GM12872 (cell line): ENCODE results near the gene GNB1L.

Source experiments
- CTCF ChIP-seq: IDR thresholded peaks from 3 replicates; pipeline ENCODE4 v1.5.1; 2011; ENCODE audit warnings: low read depth, mild to moderate bottlenecking, low read length, moderate library complexity; ENCODE audit not compliant: insufficient read depth

Gene GNB1L

GRCh38 chr22:19763458-19764298 lies 91.0 kb downstream of the GNB1L start:
- no peak for TF ChIP-seq CTCF

- TF ChIP-seq CTCF = no peak
These were observed 91.9 kb downstream of the GNB1L start for GRCh38 chr22:19762568-19763457.

- no peak for TF ChIP-seq CTCF
These were observed 92.7 kb downstream of the GNB1L start for GRCh38 chr22:19761725-19762567.

GRCh38 chr22:19760951-19761724 lies 93.5 kb downstream of the GNB1L start:
- TF ChIP-seq CTCF = no peak

GRCh38 chr22:19760058-19760950 lies 94.4 kb downstream of the GNB1L start, which contains the start of gene TBX1:
Gene TBX1, plus strand, starts transcription at chr22:19760778. Its CDS starts 66 bp downstream, at chr22:19760844.
- TF ChIP-seq CTCF = no peak

- no peak for TF ChIP-seq CTCF
These were observed 95.1 kb downstream of the GNB1L start for GRCh38 chr22:19759427-19760057.
